Measurements from ENCODE around the gene LTBP1. TPM values are rescaled to one million over a fixed set of nuclear protein-coding genes. Genes with fewer than 3 reads are reported as not detected.

Gene LTBP1
- total and polyA plus RNA-seq, 2 of the 13 experiments (the other 11 are each of a cell fraction or from before 2014, with no cell fraction given): 0.12 to 0.22 TPM

- H3K4me1 ChIP-seq (ENCODE audit: insufficient read depth, low read length): peaks cover 14% of the 10 kb centered on the region
- H3K4me3 ChIP-seq (replicated peaks in 1 of 3; ENCODE audit: insufficient read depth in 1 of 3, low read depth in 2 of 3, low read length in 3 of 3): no peak overlapping the region
- intact Hi-C loops (cut with micrococcal nuclease; ENCODE audit: unreplicated experiment): loop anchor here (10.0 kb wide), 1 partner anchor 244 kb away; no protein-coding TSS in a partner anchor
- no peaks in the 10 kb centered on the region for H3K79me2 ChIP-seq (ENCODE audit: insufficient read depth, low read length)
- no peaks in the 10 kb centered on the region for H4K20me1 ChIP-seq (ENCODE audit: insufficient read depth, low read length)
- FAIRE-seq (no peak), ATAC-seq (no peak), DNase-seq (ENCODE audit: low spot score) (no peak)
- H3K9me3 ChIP-seq (ENCODE audit: low read length): no peaks in the 10 kb centered on the region
- no TSS peak for BruUV-seq (replicated peaks)
- 65% methylated on average over 4 of the region's 4 CpGs for WGBS (ENCODE audit: low lambda C conversion rate)
- no peak overlapping the region for H2AFZ ChIP-seq (ENCODE audit: low read length)
- no peak overlapping the region for H3K27ac ChIP-seq (ENCODE audit: extremely low read length, insufficient read depth, low read length)
- no peak for TF ChIP-seq ZNF800 (CRISPR knock-in tag; IDR thresholded peaks at IDR 0.05)
- TF ChIP-seq CBX2 (IDR thresholded peaks at IDR 0.05; ENCODE audit: low read depth, low read length): no peak
- no peak for TF ChIP-seq CBX2 (CRISPR knock-in tag; IDR thresholded peaks at IDR 0.05; ENCODE audit: low read depth)
- TF ChIP-seq, protein P1, sequence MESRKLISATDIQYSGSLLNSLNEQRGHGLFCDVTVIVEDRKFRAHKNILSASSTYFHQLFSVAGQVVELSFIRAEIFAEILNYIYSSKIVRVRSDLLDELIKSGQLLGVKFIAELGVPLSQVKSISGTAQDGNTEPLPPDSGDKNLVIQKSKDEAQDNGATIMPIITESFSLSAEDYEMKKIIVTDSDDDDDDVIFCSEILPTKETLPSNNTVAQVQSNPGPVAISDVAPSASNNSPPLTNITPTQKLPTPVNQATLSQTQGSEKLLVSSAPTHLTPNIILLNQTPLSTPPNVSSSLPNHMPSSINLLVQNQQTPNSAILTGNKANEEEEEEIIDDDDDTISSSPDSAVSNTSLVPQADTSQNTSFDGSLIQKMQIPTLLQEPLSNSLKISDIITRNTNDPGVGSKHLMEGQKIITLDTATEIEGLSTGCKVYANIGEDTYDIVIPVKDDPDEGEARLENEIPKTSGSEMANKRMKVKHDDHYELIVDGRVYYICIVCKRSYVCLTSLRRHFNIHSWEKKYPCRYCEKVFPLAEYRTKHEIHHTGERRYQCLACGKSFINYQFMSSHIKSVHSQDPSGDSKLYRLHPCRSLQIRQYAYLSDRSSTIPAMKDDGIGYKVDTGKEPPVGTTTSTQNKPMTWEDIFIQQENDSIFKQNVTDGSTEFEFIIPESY (CRISPR knock-in tag; IDR thresholded peaks at IDR 0.05): no peak
- no peak for TF ChIP-seq KLF15 (CRISPR knock-in tag; IDR thresholded peaks at IDR 0.05; ENCODE audit: borderline replicate concordance)
- TF ChIP-seq TOPORS (CRISPR knock-in tag; IDR thresholded peaks at IDR 0.05): no peak
- no peak for TF ChIP-seq ATF5 (CRISPR knock-in tag; IDR thresholded peaks at IDR 0.05; ENCODE audit: low read depth)
- TF ChIP-seq BORCS8-MEF2B (CRISPR knock-in tag; IDR thresholded peaks at IDR 0.05): no peak
- TF ChIP-seq ZFP36 (IDR thresholded peaks at IDR 0.05; ENCODE audit: borderline replicate concordance, low read depth, low read length, partially characterized antibody): no peak
- no peak for TF ChIP-seq KAT2B (IDR thresholded peaks at IDR 0.05; ENCODE audit: borderline replicate concordance, low read depth, low read length)
- no peak for TF ChIP-seq MLX (CRISPR knock-in tag; IDR thresholded peaks at IDR 0.05)
- no peak for TF ChIP-seq ZNF207 (IDR thresholded peaks at IDR 0.05; ENCODE audit: borderline replicate concordance)
- TF ChIP-seq BHLHE40 (IDR thresholded peaks at IDR 0.05; ENCODE audit: low read length): no peak
- TF ChIP-seq SYNCRIP (IDR thresholded peaks at IDR 0.05; ENCODE audit: insufficient read depth, low read depth, low read length): no peak
- no peak for TF ChIP-seq ZNF160 (CRISPR knock-in tag; IDR thresholded peaks at IDR 0.05)
- TF ChIP-seq REPIN1 (CRISPR knock-in tag; IDR thresholded peaks at IDR 0.05; ENCODE audit: borderline replicate concordance, low read depth): no peak
- no peak for TF ChIP-seq ZSCAN30 (CRISPR knock-in tag; IDR thresholded peaks at IDR 0.05)
- H3K27me3 ChIP-seq (ENCODE audit: control insufficient read depth in 1 of 2, insufficient read depth in 2 of 2, low read length in 2 of 2): peaks cover 0 to 20% of the 10 kb centered on the region in 2 experiments; a peak in 3 of 5 replicates
- no peaks in the 10 kb centered on the region for H3K36me3 ChIP-seq (replicated peaks in 1 of 2; ENCODE audit: control insufficient read depth in 1 of 2, insufficient read depth in 2 of 2, low read length in 2 of 2)
- no peak overlapping the region for H3K4me2 ChIP-seq (ENCODE audit: low read depth, low read length)
- no peak overlapping the region for H3K9ac ChIP-seq (ENCODE audit: insufficient read depth, low read depth, low read length)
- POLR2A ChIA-PET: no interaction called here
- in situ Hi-C loops (cut with HindIII; ENCODE audit: extremely low pct_ligation_motif_present, low pct_unique_long_range_greater_than_20kb): no loop called here
- CTCF ChIA-PET (ENCODE audit: low intra/inter-chr PET ratio, low total read pairs): no interaction called here
These were observed 184.4 kb downstream of the LTBP1 start for GRCh38 chr2:33131111-33131510.

All from HepG2 (cell line).